ENCODE data around the gene INTS15.

DNA sequence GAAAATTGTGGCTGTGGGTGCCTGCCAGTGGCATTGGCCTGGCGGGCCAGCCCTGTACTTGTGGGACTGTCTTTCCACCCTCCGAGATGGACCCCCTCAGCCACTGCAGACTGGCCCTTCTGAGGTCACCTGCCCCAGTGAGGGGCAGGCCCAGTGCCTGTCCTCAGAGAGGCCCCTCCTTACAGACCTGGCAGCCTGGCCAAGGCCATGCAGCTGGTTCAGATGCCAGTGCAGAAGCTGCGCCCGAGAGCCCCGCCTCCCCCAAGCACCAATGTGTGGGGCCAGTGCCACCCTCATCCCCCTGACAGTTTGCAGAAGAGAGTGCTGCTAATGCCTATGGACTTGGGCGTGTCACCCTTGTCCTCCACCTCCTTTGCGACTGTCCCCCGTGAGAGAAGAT, 57.3 kb downstream of the INTS15 start:
- no peak for TF ChIP-seq GATA2 (IDR thresholded peaks at IDR 0.05; ENCODE audit: low read depth, low read length)
- TF ChIP-seq GATA3 (IDR thresholded peaks at IDR 0.05; ENCODE audit: low read depth, low read length), result no peak

Measured in SH-SY5Y (cell line).